ENCODE measurements around the gene MED13. TPM values are rescaled to one million over a fixed set of nuclear protein-coding genes. Genes with fewer than 3 reads are reported as not detected.
"Not testable (repeated sequence)": the region's sequence is repeated elsewhere in the genome, so short reads cannot be mapped to it uniquely, and the experiment has no call there.

MED13 gene
- total and polyA plus RNA-seq, 2 experiments from 2014 or later, result 4.6 to 51.6 TPM

DNA sequence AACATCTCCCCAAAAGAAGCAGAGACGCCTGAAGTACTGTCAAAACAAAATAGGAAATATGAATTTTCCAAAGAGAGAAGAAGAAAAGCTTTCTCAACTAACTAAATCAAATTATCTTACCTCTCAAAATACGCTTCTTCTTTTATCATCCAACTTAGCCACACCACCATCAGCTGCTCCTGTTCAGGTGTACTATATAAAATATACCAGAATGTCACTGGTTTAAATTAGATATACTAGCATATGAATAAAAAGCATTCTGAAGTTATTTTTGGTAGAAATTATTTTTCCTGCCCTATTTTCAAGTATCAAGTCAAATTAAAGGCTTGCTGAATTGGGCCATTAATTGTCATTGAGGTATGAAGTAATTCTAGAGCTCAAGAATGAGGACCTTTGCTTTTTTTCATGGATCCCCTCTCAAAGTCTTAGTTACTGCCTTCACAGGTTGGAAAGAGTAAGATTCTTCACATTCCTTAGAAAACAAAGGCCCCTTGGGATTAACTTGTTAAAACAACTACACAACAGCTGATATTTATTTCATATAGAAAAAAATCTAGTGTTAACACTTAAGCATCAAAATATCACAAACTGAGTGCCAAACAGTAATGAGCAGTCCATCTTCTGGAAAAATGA is 167.4 kb downstream of the MED13 start:
- Histone ChIP-seq H3K9ac (no peak overlapping the region), H3K27ac (no peak overlapping the region), H3K79me2 (ENCODE audit: insufficient read depth) (no peaks in the 10 kb centered on the region), H3F3A (ENCODE audit: insufficient read depth) (no peaks in the 10 kb centered on the region), H3K9me2 (ENCODE audit: insufficient read depth) (no peaks in the 10 kb centered on the region), H3K4me3 (no peak overlapping the region), H2AFZ (no peak overlapping the region), H3K27me3 (replicated peaks; ENCODE audit: insufficient read depth) (no peaks in the 10 kb centered on the region), H3K4me2 (ENCODE audit: unreplicated experiment) (no peak overlapping the region), H3K4me1 (ENCODE audit: insufficient read depth) (no peaks in the 10 kb centered on the region), H3K9me3 (ENCODE audit: low read depth) (no peaks in the 10 kb centered on the region), H4K20me1 (ENCODE audit: insufficient read depth) (no peaks in the 10 kb centered on the region), H3K36me3 (ENCODE audit: low read depth) (peaks cover 10% of the 10 kb centered on the region; the same call in 1 of the 2 replicates)
- 82 to 87% methylated on average over 2 of the region's 2 CpGs for WGBS, 2 experiments (ENCODE audit: low coverage in 1 of 2, low lambda C conversion rate in 2 of 2, missing lambda C conversion rate in 2 of 2)
- in situ Hi-C loops (cut with MboI), result no loop called here
- TF ChIP-seq EZH2phosphoT487 (IDR thresholded peaks at IDR 0.05; ENCODE audit: insufficient read depth, low read depth), result no peak
- TF ChIP-seq EZH2 (IDR thresholded peaks at IDR 0.05; ENCODE audit: insufficient read depth, poor library complexity, severe bottlenecking), result no peak
- DNase-seq, result no peak

DNA sequence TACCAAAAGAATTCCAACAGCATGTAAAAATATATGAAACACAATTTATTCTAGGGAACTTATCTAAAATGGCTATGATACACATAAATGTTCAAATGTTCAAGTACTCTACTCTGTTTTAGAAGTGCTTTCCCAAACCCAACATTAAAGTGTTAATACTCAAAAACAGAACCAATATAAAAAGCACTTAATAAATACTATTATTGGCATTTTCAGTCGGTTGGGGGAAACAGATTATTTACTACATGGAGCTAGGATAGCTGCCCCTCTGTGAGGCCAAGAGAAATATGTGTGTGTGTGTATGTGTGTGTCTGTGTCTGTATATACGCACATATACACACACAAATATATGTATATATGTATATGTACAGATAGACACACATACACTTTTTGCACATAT is 169.7 kb downstream of the MED13 start:
- in situ Hi-C loops (cut with MboI), result no loop called here
- H3K36me3 ChIP-seq (ENCODE audit: low read depth), result peaks cover 7% of the 10 kb centered on the region; the same call in 1 of the 2 replicates
- TF ChIP-seq EZH2 (IDR thresholded peaks at IDR 0.05; ENCODE audit: insufficient read depth, poor library complexity, severe bottlenecking), result no peak
- no peak for TF ChIP-seq EZH2phosphoT487 (IDR thresholded peaks at IDR 0.05; ENCODE audit: insufficient read depth, low read depth)

DNA sequence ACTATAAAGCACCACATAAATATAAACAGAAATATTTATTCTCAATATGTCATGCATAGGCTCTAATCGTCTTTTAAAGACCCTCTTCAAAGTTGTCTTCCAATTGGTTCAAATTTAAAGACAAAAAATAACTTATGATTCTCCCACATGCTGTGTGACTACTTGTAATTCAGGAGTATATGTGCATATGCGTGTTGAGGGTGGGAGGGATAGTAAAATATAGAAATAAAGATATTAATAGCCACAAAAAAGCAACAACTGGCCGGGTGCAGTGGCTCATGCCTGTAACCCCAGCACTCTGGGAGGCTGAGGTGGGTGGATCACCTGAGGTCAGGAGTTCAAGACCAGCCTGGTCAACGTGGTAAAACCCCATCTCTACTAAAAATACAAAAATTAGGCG is 170.8 kb downstream of the MED13 start:
- H3K27me3 ChIP-seq (replicated peaks; ENCODE audit: insufficient read depth), result not testable (repeated sequence)

More for the DNA sequence above, 169.7 kb downstream of the MED13 start:
- Histone ChIP-seq H3K9me2 (ENCODE audit: insufficient read depth) (no peaks in the 10 kb centered on the region), H4K20me1 (ENCODE audit: insufficient read depth) (no peaks in the 10 kb centered on the region), H3K4me2 (ENCODE audit: unreplicated experiment) (no peak overlapping the region), H3K27me3 (replicated peaks; ENCODE audit: insufficient read depth) (no peaks in the 10 kb centered on the region), H3K9me3 (ENCODE audit: low read depth) (no peaks in the 10 kb centered on the region), H3K9ac (no peak overlapping the region), H3K4me3 (no peak overlapping the region), H2AFZ (no peak overlapping the region), H3K79me2 (ENCODE audit: insufficient read depth) (no peaks in the 10 kb centered on the region), H3K4me1 (ENCODE audit: insufficient read depth) (no peaks in the 10 kb centered on the region), H3K27ac (no peak overlapping the region), H3F3A (ENCODE audit: insufficient read depth) (no peaks in the 10 kb centered on the region)
- 26 to 38% methylated on average over 2 of the region's 2 CpGs for WGBS, 2 experiments (ENCODE audit: low coverage in 1 of 2, low lambda C conversion rate in 2 of 2, missing lambda C conversion rate in 2 of 2)
- no peak for DNase-seq

More for the DNA sequence above, 170.8 kb downstream of the MED13 start:
- H3K27ac ChIP-seq; H4K20me1 ChIP-seq (ENCODE audit: insufficient read depth); H3K4me1 ChIP-seq (ENCODE audit: insufficient read depth); H3K79me2 ChIP-seq (ENCODE audit: insufficient read depth); H2AFZ ChIP-seq; H3F3A ChIP-seq (ENCODE audit: insufficient read depth); H3K9me3 ChIP-seq (ENCODE audit: low read depth); H3K4me3 ChIP-seq; DNase-seq; in situ Hi-C loops (cut with MboI); H3K9me2 ChIP-seq (ENCODE audit: insufficient read depth); H3K4me2 ChIP-seq (ENCODE audit: unreplicated experiment); H3K9ac ChIP-seq: not testable (repeated sequence)
- H3K36me3 ChIP-seq (ENCODE audit: low read depth), result peaks cover 16% of the 10 kb centered on the region; the same call in 1 of the 2 replicates
- WGBS, 2 experiments (ENCODE audit: low coverage in 1 of 2, low lambda C conversion rate in 2 of 2, missing lambda C conversion rate in 2 of 2), result 90 to 92% methylated on average over 5 of the region's 5 CpGs

Other genes starting within 250 kb of the MED13 start
- gene BRIP1, start 201.8 kb downstream of the MED13 start, total RNA-seq (2014; rRNA removed; shearing (Covaris generic)), result 4.0 and 5.8 TPM in 2 replicates
- 1.8 and 2.2 TPM in 2 replicates for gene BRIP1, start 201.8 kb downstream of the MED13 start, polyA plus RNA-seq (2016; fragmentation: Nextera tagmentation; extraction: Ambion mirVana)
- gene INTS2, start 137.3 kb downstream of the MED13 start, total RNA-seq (2014; rRNA removed; shearing (Covaris generic)), result 7.8 and 10.5 TPM in 2 replicates
- gene INTS2, start 137.3 kb downstream of the MED13 start, polyA plus RNA-seq (2016; fragmentation: Nextera tagmentation; extraction: Ambion mirVana), result 2.9 and 3.2 TPM in 2 replicates